OCI-LY7 (cell line): ENCODE measurements around the gene TMEM253. TPM values are rescaled to one million over a fixed set of nuclear protein-coding genes. Genes with fewer than 3 reads are reported as not detected.

Experiments
- BruUV-seq: library from RNA; stranded (reverse); fragments of 400-500 nt; replicated peaks from 2 replicates; lab custom pipeline; 2021; lab: Mats Ljungman, UMichigan
- CTCF ChIA-PET: fragments of 300-600 bp; sonication (Branson Sonifier 250); formaldehyde crosslinking; loops from one replicate; lab custom pipeline; 2022; ENCODE audit warnings: antibody characterized with exemption; ENCODE audit not compliant: unreplicated experiment; lab: Charles Lee
- POLR2A ChIA-PET: fragments of 300-600 bp; sonication (Branson Sonifier 250); formaldehyde crosslinking; loops from one replicate; lab custom pipeline; 2022; ENCODE audit warnings: antibody characterized with exemption; lab: Charles Lee
- DNase-seq: peaks from one replicate; pipeline ENCODE4 v3.0.0-alpha.2; 2015; ENCODE audit warnings: low spot score
- H2AFZ ChIP-seq: fragments of 200-600 bp; sonication (generic), shearing (Covaris generic); 2 replicates; pipeline ENCODE4 v1.6.1; 2014; ENCODE audit warnings: mild to moderate bottlenecking, antibody characterized with exemption, low read length, moderate library complexity
- H3K27ac ChIP-seq: fragments of 200-600 bp; sonication (generic); 2 replicates; pipeline ENCODE4 v1.5.1; 2014; ENCODE audit warnings: mixed run types, low read depth, mild to moderate bottlenecking, moderate library complexity, low read length, inconsistent platforms; ENCODE audit not compliant: poor library complexity, severe bottlenecking
- H3K36me3 ChIP-seq: fragments of 200-600 bp; sonication (generic); 2 replicates; pipeline ENCODE4 v1.6.1; 2014; ENCODE audit warnings: mild to moderate bottlenecking, antibody characterized with exemption, low read length, moderate library complexity, mixed read lengths; ENCODE audit not compliant: insufficient read depth
- H3K4me1 ChIP-seq: fragments of 200-600 bp; sonication (generic); 2 replicates; pipeline ENCODE4 v1.5.1; 2014; ENCODE audit warnings: mild to moderate bottlenecking, low read length; ENCODE audit not compliant: insufficient read depth, poor library complexity, severe bottlenecking
- H3K4me2 ChIP-seq: fragments of 200-600 bp; sonication (generic); 2 replicates; pipeline ENCODE4 v1.6.1; 2014; ENCODE audit warnings: mild to moderate bottlenecking, low read length
- H3K4me3 ChIP-seq: fragments of 200-600 bp; sonication (generic); 2 replicates; pipeline ENCODE4 v1.5.1; 2014; ENCODE audit warnings: mild to moderate bottlenecking, low read depth, low read length; ENCODE audit not compliant: poor library complexity, severe bottlenecking
- H3K79me2 ChIP-seq: fragments of 200-600 bp; sonication (generic); 2 replicates; pipeline ENCODE4 v1.6.1; 2016; ENCODE audit warnings: low read depth, mild to moderate bottlenecking, low read length, moderate library complexity, mixed read lengths; ENCODE audit not compliant: insufficient read depth
- H3K9me2 ChIP-seq: fragments of 200-600 bp; sonication (generic); 2 replicates; pipeline ENCODE4 v1.6.1; 2016; ENCODE audit warnings: mild to moderate bottlenecking, low read length, mixed read lengths; ENCODE audit not compliant: insufficient read depth
- H3K9me3 ChIP-seq: fragments of 200-600 bp; sonication (generic); 2 replicates; pipeline ENCODE4 v1.6.1; 2014; ENCODE audit warnings: mild to moderate bottlenecking, mixed run types, low read length, mixed read lengths
- H4K20me1 ChIP-seq: fragments of 200-600 bp; sonication (generic); 2 replicates; pipeline ENCODE4 v1.6.1; 2014; ENCODE audit warnings: mild to moderate bottlenecking, antibody characterized with exemption, low read length, moderate library complexity, mixed read lengths; ENCODE audit not compliant: insufficient read depth
- CTCF ChIP-seq: fragments of 200-600 bp; sonication (generic); conservative IDR thresholded peaks from 2 replicates; pipeline ENCODE4 v1.5.1; 2014; ENCODE audit warnings: mild to moderate bottlenecking, antibody characterized with exemption, low read length, moderate library complexity, mixed read lengths
- EZH2phosphoT487 ChIP-seq: fragments of 200-600 bp; sonication (generic); IDR thresholded peaks from 2 replicates; pipeline ENCODE4 v1.6.1; 2018; ENCODE audit warnings: low read depth, borderline replicate concordance, mild to moderate bottlenecking, mixed run types, antibody characterized with exemption, low read length, moderate library complexity, mixed read lengths
- intact Hi-C: fragments of 100-400 bp; cut with micrococcal nuclease; formaldehyde crosslinking; loops from one replicate; pipeline ENCODE4 v1.10.0; 2022; ENCODE audit not compliant: unreplicated experiment
- total RNA-seq, 2 experiments: library from RNA; depleted of rRNA in 1 of 2; stranded (reverse); fragments of >200 nt in 1 of 2; shearing (Covaris generic) in 1 of 2; gene quantifications; 2 replicates each; pipeline ENCODE4 v1.2.3, GENCODE V29; 2014 to 2022

The TMEM253 gene
- total RNA-seq, 2 experiments from 2014 or later, result 0.88 TPM; not detected in 1

- no peak for DNase-seq
- Histone ChIP-seq H3K79me2 (no peaks in the 10 kb centered on the region), H3K4me2 (peak overlapping the region; percentile 87), H3K36me3 (no peaks in the 10 kb centered on the region), H2AFZ (peak overlapping the region; percentile 18; the same call in 1 of the 2 replicates), H3K9me3 (no peaks in the 10 kb centered on the region), H3K4me3 (peak overlapping the region; percentile 68), H3K27ac (no peak overlapping the region), H3K9me2 (no peaks in the 10 kb centered on the region), H4K20me1 (no peaks in the 10 kb centered on the region), H3K4me1 (peaks cover 41% of the 10 kb centered on the region)
- ChIA-PET POLR2A (no interaction called here), CTCF (interaction anchor here (0.6 to 2.6 kb wide), 3 partner anchors 9 to 34 kb away, joined by 3 to 23 read pairs (median 7); no protein-coding TSS in a partner anchor)
- intact Hi-C loops, result loop anchor here (2.0 kb wide), 1 partner anchor 17 kb away; no protein-coding TSS in a partner anchor
- no TSS peak for BruUV-seq
- TF ChIP-seq CTCF, result no peak
- peak; percentile 39; the same call in 1 of the 2 replicates for TF ChIP-seq EZH2phosphoT487
These were observed 31.3 kb upstream of the TMEM253 start for GRCh38 chr14:21069388-21070082.

- peak within 1 kb of the TSS; percentile 20 for H3K27ac ChIP-seq
- H3K4me3 ChIP-seq, result peak within 1 kb of the TSS; percentile 68
- peaks cover 41% of the 10 kb centered on the region for H3K4me1 ChIP-seq
- TF ChIP-seq CTCF (no peak), EZH2phosphoT487 (no peak)
- intact Hi-C loops, result loop anchor here (2.0 kb wide), 1 partner anchor 17 kb away; no protein-coding TSS in a partner anchor
- H4K20me1 ChIP-seq, result no peaks in the 10 kb centered on the region
- DNase-seq, result peak; percentile 36
- CTCF ChIA-PET, result interaction anchor here (0.6 to 2.0 kb wide), 6 partner anchors 9 to 55 kb away, joined by 3 to 16 read pairs (median 6); no protein-coding TSS in a partner anchor
- POLR2A ChIA-PET, result interaction anchor here (0.6 to 2.7 kb wide), 8 partner anchors 14 to 971 kb away, joined by 3 to 31 read pairs (median 4); no protein-coding TSS in a partner anchor
- no TSS peak for BruUV-seq
- H3K79me2 ChIP-seq, result no peaks in the 10 kb centered on the region
- H3K36me3 ChIP-seq, result no peaks in the 10 kb centered on the region
- peak within 1 kb of the TSS; percentile 60; the same call in 1 of the 2 replicates for H2AFZ ChIP-seq
- H3K4me2 ChIP-seq, result peak within 1 kb of the TSS; percentile 87
- no peaks in the 10 kb centered on the region for H3K9me2 ChIP-seq
- H3K9me3 ChIP-seq, result no peaks in the 10 kb centered on the region
These were observed 30.7 kb upstream of the TMEM253 start, which contains the start of gene ARHGEF40 for GRCh38 chr14:21070083-21070609. Gene ARHGEF40 (plus strand): TSS chr14:21070304. CDS start chr14:21070397, 93 bp downstream.
